PC-9 (cell line): ENCODE measurements around the gene COL10A1.

Source experiments
- CTCF ChIP-seq: fragments of 200-600 bp; sonication (generic); conservative IDR thresholded peaks from 2 replicates; pipeline ENCODE4 v1.6.1; 2017; ENCODE audit warnings: mixed run types, antibody characterized with exemption, mild to moderate bottlenecking, moderate library complexity
- EZH2 ChIP-seq: fragments of 200-600 bp; sonication (generic); IDR thresholded peaks from 2 replicates; pipeline ENCODE4 v1.8.0; 2017; ENCODE audit warnings: antibody characterized with exemption, low read depth

- TF ChIP-seq CTCF (no peak), EZH2 (no peak)
Measured at GRCh38 chr6:116094041-116094440, 31.9 kb downstream of the COL10A1 start.
